Lower lobe of right lung (tissue), 2 donors: ENCODE results near the gene FOXE1. TPM values are rescaled to one million over a fixed set of nuclear protein-coding genes. Genes with fewer than 3 reads are reported as not detected.

Source experiments
- ATAC-seq, 2 donors: fragments of 200-7000 bp; cut with Tn5 transposase; one replicate each; pipeline ENCODE4 v1.9.1; 2020 to 2022; ENCODE audit warnings: mild to moderate bottlenecking in 2 of 2, moderate library complexity in 2 of 2
- DNase-seq: peaks from one replicate; pipeline ENCODE4 v3.0.0-alpha.2; 2020
- H3K27ac ChIP-seq: fragments of 200-600 bp; one replicate; pipeline ENCODE4 v1.8.0; 2022
- H3K27me3 ChIP-seq: fragments of 200-600 bp; one replicate; pipeline ENCODE4 v1.8.0; 2022; ENCODE audit warnings: low read depth
- H3K36me3 ChIP-seq: fragments of 200-600 bp; one replicate; pipeline ENCODE4 v1.8.0; 2022; ENCODE audit warnings: mild to moderate bottlenecking
- H3K4me1 ChIP-seq: fragments of 200-600 bp; one replicate; pipeline ENCODE4 v1.8.0; 2022
- H3K4me3 ChIP-seq: fragments of 200-600 bp; one replicate; pipeline ENCODE4 v1.8.0; 2022; ENCODE audit warnings: mild to moderate bottlenecking
- H3K9me3 ChIP-seq: fragments of 200-600 bp; one replicate; pipeline ENCODE4 v1.8.0; 2022
- CTCF ChIP-seq: fragments of 200-600 bp; IDR thresholded peaks from one replicate; pipeline ENCODE4 v1.8.0; 2022; ENCODE audit warnings: antibody characterized with exemption, mild to moderate bottlenecking
- intact Hi-C: fragments of 100-400 bp; cut with DNase I; formaldehyde crosslinking; loops from one replicate; pipeline ENCODE4 v1.11.0; 2022
- total RNA-seq: library from RNA; stranded (reverse); fragmentation: NEBNext Ultra II Directional; extraction: Animal tissue kit (Norgen Biotek cat#: 25700); gene quantifications from one replicate; pipeline ENCODE4 v1.2.1, GENCODE V29; 2021
- donor health status: DM: no; HTN: yes; CAD: no; lungs with severe emphysema.

Gene FOXE1
- total RNA-seq, 1 donor from 2014 or later, result not detected

- no peak for DNase-seq
- no peaks in the 10 kb centered on the region for H3K36me3 ChIP-seq
- no peak for TF ChIP-seq CTCF
- no peaks in the 10 kb centered on the region for H3K9me3 ChIP-seq
- no peak for ATAC-seq
- peaks cover 20% of the 10 kb centered on the region for H3K27me3 ChIP-seq
- intact Hi-C loops, result no loop called here
- H3K4me1 ChIP-seq, result no peaks in the 10 kb centered on the region
- no peak overlapping the region for H3K4me3 ChIP-seq
- no peak overlapping the region for H3K27ac ChIP-seq
Measured at GRCh38 chr9:97819735-97820134, 33.3 kb upstream of the FOXE1 start.

GRCh38 chr9:97820373-97820772 is 32.7 kb upstream of the FOXE1 start:
- Histone ChIP-seq H3K4me1 (no peaks in the 10 kb centered on the region), H3K27ac (no peak overlapping the region), H3K27me3 (peaks cover 20% of the 10 kb centered on the region), H3K9me3 (no peaks in the 10 kb centered on the region), H3K36me3 (no peaks in the 10 kb centered on the region), H3K4me3 (no peak overlapping the region)
- no peak for DNase-seq
- TF ChIP-seq CTCF, result no peak
- intact Hi-C loops, result no loop called here
- no peak for ATAC-seq

- no peak for ATAC-seq
- H3K4me3 ChIP-seq, result no peak overlapping the region
- no peak overlapping the region for H3K27ac ChIP-seq
- no peak for TF ChIP-seq CTCF
- intact Hi-C loops, result no loop called here
- no peaks in the 10 kb centered on the region for H3K36me3 ChIP-seq
- peaks cover 14% of the 10 kb centered on the region for H3K27me3 ChIP-seq
- H3K9me3 ChIP-seq, result no peaks in the 10 kb centered on the region
- no peaks in the 10 kb centered on the region for H3K4me1 ChIP-seq
- DNase-seq, result no peak
Measured at GRCh38 chr9:97830884-97831829, 21.9 kb upstream of the FOXE1 start.

- H3K4me3 ChIP-seq, result no peak overlapping the region
Measured at GRCh38 chr9:97831843-97832636, 21.0 kb upstream of the FOXE1 start.

More at GRCh38 chr9:97831843-97832636, 21.0 kb upstream of the FOXE1 start:
- H3K27ac ChIP-seq, result no peak overlapping the region
- intact Hi-C loops, result no loop called here
- H3K9me3 ChIP-seq, result no peaks in the 10 kb centered on the region
- DNase-seq (no peak), ATAC-seq (peak in 1 of 2 donors; percentile 26)
- H3K36me3 ChIP-seq, result no peaks in the 10 kb centered on the region
- no peak for TF ChIP-seq CTCF
- H3K27me3 ChIP-seq, result peaks cover 14% of the 10 kb centered on the region
- H3K4me1 ChIP-seq, result no peaks in the 10 kb centered on the region
